Tibial artery (tissue), 4 donors: ENCODE data around the gene KCNK7.
A peak's percentile ranks its signal among the peaks of the same experiment; 100 is the strongest.

Source experiments
- DNase-seq, 2 donors: peaks; one replicate each; pipeline ENCODE4 v3.0.0-alpha.2; 2019
- H3K27ac ChIP-seq, 2 donors: fragments of 200-600 bp; sonication (generic) in 1 of 2; 1 replicate in 1 of 2; 2 replicates in 1 of 2; pipeline ENCODE4 v1.5.1; 2018 to 2019; ENCODE audit warnings: mild to moderate bottlenecking in 1 of 2
- H3K27me3 ChIP-seq, 2 donors: fragments of 200-600 bp; sonication (generic) in 1 of 2; one replicate each; pipeline versions ENCODE4 v1.5.1 to v1.6.0; 2016 to 2019
- H3K36me3 ChIP-seq, 3 donors: fragments of 200-600 bp; sonication (generic) in 2 of 3; one replicate each; pipeline ENCODE4 v1.5.1; 2016 to 2019; ENCODE audit warnings: mild to moderate bottlenecking in 2 of 3
- H3K4me1 ChIP-seq, 4 donors: fragments of 200-600 bp; sonication (generic) in 2 of 4; 1 replicate in 3 of 4; 2 replicates in 1 of 4; pipeline ENCODE4 v1.5.1; 2016 to 2019
- H3K4me3 ChIP-seq, 2 donors: fragments of 200-600 bp; sonication (generic) in 1 of 2; 1 replicate in 1 of 2; 2 replicates in 1 of 2; pipeline ENCODE4 v1.5.1; 2018 to 2019; ENCODE audit warnings: mild to moderate bottlenecking in 2 of 2
- H3K9me3 ChIP-seq, 3 donors: fragments of 200-600 bp; sonication (generic) in 1 of 3; one replicate each; pipeline ENCODE4 v1.5.1; 2016 to 2019
- intact Hi-C: fragments of 100-400 bp; cut with DNase I; formaldehyde crosslinking; loops from one replicate; pipeline ENCODE4 v1.15.0; 2023; ENCODE audit warnings: low total_unique reads
- TF ChIP-seq, protein P1 (sequence below), 2 experiments: fragments of 200-600 bp in 1 of 2; fragments of 450-650 bp in 1 of 2; IDR thresholded peaks; one replicate each; pipeline ENCODE4 v1.5.1; 2017 to 2019; ENCODE audit warnings: antibody characterized with exemption in 2 of 2, mild to moderate bottlenecking in 1 of 2, moderate library complexity in 1 of 2

KCNK7 gene

DNA sequence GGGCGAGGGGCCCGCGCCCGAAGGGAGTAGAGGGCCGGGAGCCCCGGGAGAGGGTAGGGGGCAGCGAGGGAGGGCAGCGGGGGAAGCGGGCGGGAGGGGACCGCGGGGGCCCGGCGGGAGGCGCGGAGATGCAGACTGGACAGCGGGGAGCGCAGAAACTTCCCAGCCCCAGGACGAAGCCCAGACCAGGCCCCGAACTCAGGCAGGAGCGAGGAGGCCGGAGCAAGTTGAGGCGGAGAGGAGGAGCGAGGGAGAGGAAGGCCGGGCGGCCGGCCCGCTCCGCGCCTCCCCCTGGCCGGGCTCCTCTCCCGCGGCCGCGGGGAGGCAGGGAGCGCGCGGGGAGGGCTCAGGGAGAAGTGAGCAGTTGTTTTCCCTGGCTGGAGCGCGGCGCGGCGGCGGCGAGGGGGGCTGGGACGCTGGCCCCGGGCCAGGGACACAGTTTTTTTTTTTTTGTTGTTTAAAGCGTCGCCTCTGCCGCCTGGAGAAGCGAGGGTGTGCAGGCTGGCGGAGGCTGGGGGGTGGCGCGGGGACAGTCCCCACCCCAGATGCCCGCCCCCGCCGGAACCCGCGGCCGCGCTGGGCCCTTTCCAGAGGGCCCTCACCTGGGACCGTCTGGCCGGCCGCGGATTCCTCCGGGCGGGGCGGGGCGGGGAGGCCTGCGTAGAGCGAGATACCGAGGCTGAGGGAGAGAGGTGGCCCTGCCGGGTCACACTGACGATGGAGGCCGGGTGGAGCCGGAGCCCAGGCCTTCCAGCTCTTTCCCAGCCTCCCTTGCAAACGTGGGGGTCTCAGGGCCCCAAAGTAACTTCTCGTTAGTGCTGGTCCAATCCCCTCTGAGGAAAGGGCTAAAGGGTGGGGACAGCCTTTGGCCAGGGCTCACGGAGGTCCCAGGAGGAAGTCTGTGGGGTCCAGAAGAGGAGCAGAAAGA is 37.3 kb downstream of the KCNK7 start, which contains the start of gene LTBP3:
Gene LTBP3 (minus strand): TSS at position 358 of the 928 bp plus-strand sequence. CDS start 400 bp downstream, outside the sequence.
- intact Hi-C loops = no loop called here
- H3K36me3 ChIP-seq = peaks cover 0 to 9% (median 9%) of the 10 kb centered on the region in 3 donors
- H3K27me3 ChIP-seq = no peaks in the 10 kb centered on the region
- H3K4me1 ChIP-seq = peaks cover 9 to 73% (median 66%) of the 10 kb centered on the region in 4 donors
- H3K4me3 ChIP-seq = peak within 1 kb of the TSS; percentile 58 to 75
- TF ChIP-seq, protein P1, sequence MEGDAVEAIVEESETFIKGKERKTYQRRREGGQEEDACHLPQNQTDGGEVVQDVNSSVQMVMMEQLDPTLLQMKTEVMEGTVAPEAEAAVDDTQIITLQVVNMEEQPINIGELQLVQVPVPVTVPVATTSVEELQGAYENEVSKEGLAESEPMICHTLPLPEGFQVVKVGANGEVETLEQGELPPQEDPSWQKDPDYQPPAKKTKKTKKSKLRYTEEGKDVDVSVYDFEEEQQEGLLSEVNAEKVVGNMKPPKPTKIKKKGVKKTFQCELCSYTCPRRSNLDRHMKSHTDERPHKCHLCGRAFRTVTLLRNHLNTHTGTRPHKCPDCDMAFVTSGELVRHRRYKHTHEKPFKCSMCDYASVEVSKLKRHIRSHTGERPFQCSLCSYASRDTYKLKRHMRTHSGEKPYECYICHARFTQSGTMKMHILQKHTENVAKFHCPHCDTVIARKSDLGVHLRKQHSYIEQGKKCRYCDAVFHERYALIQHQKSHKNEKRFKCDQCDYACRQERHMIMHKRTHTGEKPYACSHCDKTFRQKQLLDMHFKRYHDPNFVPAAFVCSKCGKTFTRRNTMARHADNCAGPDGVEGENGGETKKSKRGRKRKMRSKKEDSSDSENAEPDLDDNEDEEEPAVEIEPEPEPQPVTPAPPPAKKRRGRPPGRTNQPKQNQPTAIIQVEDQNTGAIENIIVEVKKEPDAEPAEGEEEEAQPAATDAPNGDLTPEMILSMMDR (IDR thresholded peaks at IDR 0.05) = no peak
- peak; percentile 89 to 96 for DNase-seq
- peak within 1 kb of the TSS; percentile 96 to 98 for H3K27ac ChIP-seq
- no peaks in the 10 kb centered on the region for H3K9me3 ChIP-seq

DNA sequence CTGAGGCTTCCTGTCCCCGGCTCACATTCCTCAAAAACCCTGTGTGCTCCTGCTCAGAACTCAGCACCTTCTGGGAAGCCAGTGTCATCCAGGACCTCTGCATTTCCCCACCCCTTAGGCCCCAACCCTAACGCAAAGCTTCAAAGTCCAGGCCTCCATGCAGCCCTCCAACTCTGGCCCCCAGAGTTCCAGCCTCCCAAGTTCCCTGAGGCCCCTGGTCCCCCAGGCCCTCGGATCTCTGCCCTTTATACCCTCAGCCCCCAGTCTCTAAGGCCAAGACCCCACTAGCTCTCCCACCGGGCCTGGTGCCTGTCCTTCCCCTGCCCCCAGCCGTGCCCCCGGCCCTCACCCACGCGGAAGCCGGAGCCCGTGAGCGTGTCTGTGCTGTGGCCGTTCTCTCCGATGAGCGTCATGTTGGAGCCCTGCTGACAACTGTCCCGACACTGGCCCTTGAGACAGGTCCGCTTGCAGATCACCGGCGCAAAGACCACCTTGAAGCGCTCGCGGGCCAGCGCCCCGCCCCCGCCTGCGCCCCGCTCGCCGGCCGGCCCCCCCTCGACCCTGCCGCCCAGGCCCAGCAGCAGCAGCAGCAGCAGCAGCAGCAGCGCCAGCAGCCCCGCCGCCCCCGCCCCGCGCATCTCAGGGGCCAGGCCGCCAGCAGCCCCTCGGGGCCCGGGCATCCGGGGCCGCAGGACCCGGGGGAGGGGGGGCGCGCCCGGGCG is 38.2 kb downstream of the KCNK7 start:
- peak overlapping the region; percentile 96 to 98 for H3K27ac ChIP-seq
- peak in 1 of 2 donors; percentile 74 for DNase-seq
- TF ChIP-seq, protein P1 (IDR thresholded peaks at IDR 0.05) = no peak
- H3K9me3 ChIP-seq = no peaks in the 10 kb centered on the region
- H3K27me3 ChIP-seq = no peaks in the 10 kb centered on the region
- H3K4me1 ChIP-seq = peaks cover 9 to 73% (median 66%) of the 10 kb centered on the region in 4 donors
- peaks cover 0 to 18% (median 17%) of the 10 kb centered on the region in 3 donors for H3K36me3 ChIP-seq
- intact Hi-C loops = no loop called here
- H3K4me3 ChIP-seq = peak overlapping the region; percentile 58 to 75

DNA sequence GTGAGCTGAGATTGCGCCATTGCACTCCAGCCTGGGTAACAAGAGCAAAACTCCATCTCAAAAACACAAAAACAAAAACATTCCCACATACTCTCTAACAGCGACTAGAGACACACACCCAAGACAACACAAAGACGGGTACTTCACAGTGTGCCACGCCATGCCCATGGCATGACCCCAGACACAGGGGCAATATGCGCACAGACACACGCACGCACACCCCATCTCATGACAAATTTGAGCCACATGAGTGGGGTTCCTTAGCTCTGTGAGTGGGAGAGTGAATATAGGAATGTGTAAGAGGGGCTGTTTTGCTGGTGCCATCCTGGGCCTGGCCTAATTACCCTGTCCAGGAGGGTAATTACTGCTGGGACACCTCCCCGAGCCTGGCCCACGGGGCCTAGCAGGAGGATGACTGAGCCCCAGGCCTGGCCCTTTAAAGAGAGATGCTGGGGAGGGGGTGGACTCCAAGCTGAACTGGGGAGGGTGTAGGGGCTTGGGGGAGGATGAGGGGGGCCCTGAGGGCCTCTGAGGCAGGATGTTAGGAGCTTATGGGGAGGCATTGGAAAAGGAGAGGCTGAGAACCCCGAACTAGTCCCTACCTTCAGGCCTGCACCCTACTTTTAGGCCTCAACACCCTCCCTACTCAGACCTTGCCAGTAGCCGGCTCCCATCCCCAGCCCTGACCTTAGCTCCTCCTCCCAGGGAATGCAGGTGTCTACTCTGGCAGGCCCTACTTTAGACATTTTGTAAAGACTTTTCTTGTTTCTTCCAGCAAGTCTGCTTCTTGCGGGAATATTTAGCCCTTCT is 38.9 kb downstream of the KCNK7 start:
- peaks cover 9 to 73% (median 66%) of the 10 kb centered on the region in 4 donors for H3K4me1 ChIP-seq
- no peaks in the 10 kb centered on the region for H3K9me3 ChIP-seq
- H3K27ac ChIP-seq = peak overlapping the region; percentile 96 to 98
- intact Hi-C loops = no loop called here
- H3K36me3 ChIP-seq = peaks cover 0 to 24% (median 22%) of the 10 kb centered on the region in 3 donors
- no peaks in the 10 kb centered on the region for H3K27me3 ChIP-seq
- H3K4me3 ChIP-seq = peak overlapping the region; percentile 58 to 75
- DNase-seq = no peak
- TF ChIP-seq, protein P1 (IDR thresholded peaks at IDR 0.05) = no peak

DNA sequence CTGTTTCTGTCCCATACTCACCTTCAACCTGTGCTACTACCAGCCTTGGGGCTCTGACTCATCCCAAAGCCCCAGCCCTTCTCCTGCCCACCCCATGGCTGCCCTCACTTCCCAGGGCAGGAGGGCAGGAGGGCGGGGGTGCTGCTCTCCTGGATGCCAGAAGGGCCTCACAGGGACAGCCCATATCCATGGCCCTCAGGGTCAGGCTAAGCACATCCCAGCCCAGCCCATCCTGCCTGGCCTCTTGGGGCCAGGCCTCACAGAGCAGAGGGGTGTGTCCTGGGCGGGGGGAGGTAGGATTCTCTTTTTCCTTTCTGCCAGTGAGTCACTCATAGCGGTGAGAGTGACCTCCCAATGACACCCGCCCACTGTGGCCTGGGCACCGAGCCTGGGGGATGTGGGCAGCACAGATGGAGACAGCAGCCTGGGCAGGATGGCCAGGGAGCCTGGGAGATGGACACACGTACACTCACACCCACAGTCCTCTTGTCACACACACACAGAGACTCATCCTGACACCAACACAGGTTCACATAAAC is 39.8 kb downstream of the KCNK7 start:
- Histone ChIP-seq H3K36me3 (peaks cover 0 to 34% (median 32%) of the 10 kb centered on the region in 3 donors), H3K27ac (peak overlapping the region; percentile 96 to 98), H3K4me3 (peak overlapping the region in 1 of 2 donors; percentile 75), H3K9me3 (no peaks in the 10 kb centered on the region), H3K27me3 (no peaks in the 10 kb centered on the region), H3K4me1 (peaks cover 5 to 65% (median 61%) of the 10 kb centered on the region in 4 donors)
- TF ChIP-seq, protein P1 (IDR thresholded peaks at IDR 0.05) = no peak
- DNase-seq = peak; percentile 71 to 86
- intact Hi-C loops = no loop called here
